ENCODE data around the gene HSPBAP1.

The HSPBAP1 gene

DNA sequence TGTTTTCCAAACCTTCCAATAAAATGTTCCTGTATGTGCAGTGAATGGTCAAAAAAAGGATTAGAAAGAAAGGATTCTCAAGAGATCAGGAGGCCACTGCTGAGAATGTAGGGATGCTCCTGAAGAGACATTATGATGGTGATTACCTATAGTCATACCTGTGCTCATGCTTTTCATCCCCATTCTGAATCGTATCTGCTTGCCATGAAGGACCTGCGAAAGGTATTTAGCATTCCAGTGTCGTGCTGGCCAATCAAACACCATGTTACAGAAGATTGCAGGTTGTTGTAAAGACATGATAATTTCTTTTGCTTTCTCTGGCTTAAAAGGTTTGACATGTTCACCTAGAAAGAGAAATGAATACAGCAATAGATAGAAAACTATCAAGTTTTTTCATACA, 16.1 kb downstream of the HSPBAP1 start:
- H3K4me1 ChIP-seq, result no peaks in the 10 kb centered on the region
- no peaks in the 10 kb centered on the region for H3K27me3 ChIP-seq
- TF ChIP-seq, protein P1, sequence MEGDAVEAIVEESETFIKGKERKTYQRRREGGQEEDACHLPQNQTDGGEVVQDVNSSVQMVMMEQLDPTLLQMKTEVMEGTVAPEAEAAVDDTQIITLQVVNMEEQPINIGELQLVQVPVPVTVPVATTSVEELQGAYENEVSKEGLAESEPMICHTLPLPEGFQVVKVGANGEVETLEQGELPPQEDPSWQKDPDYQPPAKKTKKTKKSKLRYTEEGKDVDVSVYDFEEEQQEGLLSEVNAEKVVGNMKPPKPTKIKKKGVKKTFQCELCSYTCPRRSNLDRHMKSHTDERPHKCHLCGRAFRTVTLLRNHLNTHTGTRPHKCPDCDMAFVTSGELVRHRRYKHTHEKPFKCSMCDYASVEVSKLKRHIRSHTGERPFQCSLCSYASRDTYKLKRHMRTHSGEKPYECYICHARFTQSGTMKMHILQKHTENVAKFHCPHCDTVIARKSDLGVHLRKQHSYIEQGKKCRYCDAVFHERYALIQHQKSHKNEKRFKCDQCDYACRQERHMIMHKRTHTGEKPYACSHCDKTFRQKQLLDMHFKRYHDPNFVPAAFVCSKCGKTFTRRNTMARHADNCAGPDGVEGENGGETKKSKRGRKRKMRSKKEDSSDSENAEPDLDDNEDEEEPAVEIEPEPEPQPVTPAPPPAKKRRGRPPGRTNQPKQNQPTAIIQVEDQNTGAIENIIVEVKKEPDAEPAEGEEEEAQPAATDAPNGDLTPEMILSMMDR (IDR thresholded peaks at IDR 0.05; ENCODE audit: low read depth, low read length), result no peak
- H3K36me3 ChIP-seq, result peaks cover 3% of the 10 kb centered on the region; the same call in 1 of the 2 replicates
- H3K9me3 ChIP-seq, result no peaks in the 10 kb centered on the region
- H3K4me3 ChIP-seq (ENCODE audit: low read depth, low read length), result no peak overlapping the region
- DNase-seq, result no peak

DNA sequence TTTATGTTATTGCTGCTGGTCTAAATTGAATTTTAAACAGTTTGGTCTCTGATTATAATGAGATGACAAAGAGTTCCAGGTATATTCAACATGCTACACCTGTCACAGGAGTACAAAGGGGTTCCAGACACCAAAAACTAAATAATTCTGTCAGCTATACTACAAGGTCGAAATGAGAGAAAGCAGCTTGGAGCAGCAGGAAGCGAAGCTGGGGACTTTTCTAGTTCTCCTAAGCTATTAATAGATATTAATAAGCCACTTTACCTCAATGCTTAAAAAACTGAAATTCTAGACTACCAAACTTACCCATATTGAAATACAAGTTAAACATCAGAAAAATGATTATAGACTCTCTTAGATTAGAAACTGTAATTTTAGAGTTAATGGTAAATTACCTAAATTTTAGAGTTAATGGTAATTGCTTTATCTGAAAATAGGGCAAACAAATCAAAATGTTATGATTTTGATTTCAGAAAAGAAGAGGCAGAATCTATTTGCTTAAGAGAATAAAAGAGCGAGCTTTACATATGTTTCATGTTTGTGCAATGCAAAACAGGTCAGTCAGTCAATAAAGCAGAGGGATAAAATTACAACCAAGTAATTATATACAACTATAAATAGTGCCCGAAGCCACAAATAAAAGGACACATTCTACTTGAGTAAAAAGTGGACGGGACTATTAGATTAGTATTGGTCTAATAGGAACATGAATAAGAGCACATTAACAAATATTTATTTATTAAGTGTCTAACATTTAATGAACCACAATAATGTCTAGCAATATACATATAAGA, 16.8 kb downstream of the HSPBAP1 start:
- no peaks in the 10 kb centered on the region for H3K4me1 ChIP-seq
- H3K27me3 ChIP-seq, result no peaks in the 10 kb centered on the region
- peaks cover 3% of the 10 kb centered on the region; the same call in 1 of the 2 replicates for H3K36me3 ChIP-seq
- TF ChIP-seq, protein P1 (IDR thresholded peaks at IDR 0.05; ENCODE audit: low read depth, low read length), result no peak
- no peaks in the 10 kb centered on the region for H3K9me3 ChIP-seq
- H3K4me3 ChIP-seq (ENCODE audit: low read depth, low read length), result no peak overlapping the region
- no peak for DNase-seq

DNA sequence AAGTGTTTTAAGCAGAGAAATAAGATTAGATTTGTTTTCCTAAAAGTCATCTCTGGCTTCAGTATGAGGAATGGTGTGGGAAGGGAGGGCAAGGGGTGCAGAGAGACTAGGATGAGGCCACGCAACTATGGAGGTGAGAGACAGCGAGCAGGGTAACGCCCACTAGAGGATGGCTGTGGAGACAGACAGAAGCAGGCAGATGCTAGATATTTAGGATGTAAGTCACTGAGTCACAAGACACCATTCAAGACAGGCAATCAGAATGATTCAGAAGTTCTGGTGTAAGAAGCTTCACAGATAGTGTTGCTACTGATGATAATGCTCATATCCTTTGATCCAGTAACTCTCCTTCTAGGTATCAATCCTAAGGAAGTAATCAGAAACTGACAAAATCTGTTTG, 19.1 kb downstream of the HSPBAP1 start:
- Histone ChIP-seq H3K4me1 (no peaks in the 10 kb centered on the region), H3K9me3 (no peaks in the 10 kb centered on the region), H3K4me3 (ENCODE audit: low read depth, low read length) (no peak overlapping the region), H3K27me3 (no peaks in the 10 kb centered on the region), H3K36me3 (peaks cover 3% of the 10 kb centered on the region; the same call in 1 of the 2 replicates)
- no peak for DNase-seq
- TF ChIP-seq, protein P1 (IDR thresholded peaks at IDR 0.05; ENCODE audit: low read depth, low read length), result no peak

DNA sequence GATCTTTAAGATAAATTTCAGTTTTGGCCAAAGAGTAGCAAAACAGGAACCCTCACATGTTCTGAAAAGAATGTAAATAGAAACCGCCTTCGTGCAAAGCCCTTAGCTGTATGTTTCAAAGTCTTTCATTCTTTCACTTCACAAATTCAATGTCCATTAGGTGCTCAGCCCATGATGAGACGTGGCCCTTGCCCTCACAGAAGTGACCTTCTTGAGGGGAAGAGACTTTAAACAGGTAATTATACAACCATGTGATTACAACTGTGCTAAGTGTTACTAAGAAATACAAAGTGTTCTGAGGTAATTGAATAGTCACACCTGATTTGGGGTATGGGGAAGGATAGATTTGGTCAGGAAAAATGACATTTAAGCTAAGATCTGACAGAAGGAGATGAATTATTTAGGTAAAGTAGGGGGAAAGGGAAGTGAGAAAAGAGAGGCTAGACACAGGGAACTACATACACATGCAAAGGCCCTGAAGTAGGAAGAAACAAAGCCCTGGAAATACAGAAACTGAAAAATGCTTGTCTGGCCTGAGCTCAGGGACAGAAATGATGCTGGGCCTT, 19.6 kb downstream of the HSPBAP1 start:
- no peak overlapping the region for H3K4me3 ChIP-seq (ENCODE audit: low read depth, low read length)
- H3K4me1 ChIP-seq, result no peaks in the 10 kb centered on the region
- no peaks in the 10 kb centered on the region for H3K27me3 ChIP-seq
- H3K36me3 ChIP-seq, result peaks cover 3% of the 10 kb centered on the region; the same call in 1 of the 2 replicates
- DNase-seq, result no peak
- TF ChIP-seq, protein P1 (IDR thresholded peaks at IDR 0.05; ENCODE audit: low read depth, low read length), result no peak
- H3K9me3 ChIP-seq, result no peaks in the 10 kb centered on the region

DNA sequence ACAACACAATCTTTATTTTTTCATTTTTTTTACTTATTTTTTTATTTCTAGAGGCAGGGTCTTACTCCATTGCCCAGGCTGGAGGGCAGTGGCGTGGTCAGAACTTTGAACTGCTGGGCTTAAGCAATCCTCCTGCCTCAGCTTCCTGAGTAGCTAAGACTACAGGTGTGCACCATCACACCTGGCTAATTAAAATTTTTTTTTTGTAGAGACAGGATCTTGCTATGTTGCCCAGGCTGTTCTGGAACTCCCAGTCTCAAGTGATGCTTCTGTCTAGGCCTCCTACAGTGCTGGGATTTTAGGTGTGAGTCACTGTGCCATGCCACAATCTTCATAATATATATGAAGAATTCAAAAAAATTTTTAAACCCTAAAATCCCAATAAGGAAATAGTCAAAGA, 20.8 kb downstream of the HSPBAP1 start:
- Histone ChIP-seq H3K36me3 (peaks cover 3% of the 10 kb centered on the region; the same call in 1 of the 2 replicates), H3K9me3 (no peaks in the 10 kb centered on the region), H3K4me3 (ENCODE audit: low read depth, low read length) (no peak overlapping the region), H3K27me3 (no peaks in the 10 kb centered on the region), H3K4me1 (no peaks in the 10 kb centered on the region)
- TF ChIP-seq, protein P1 (IDR thresholded peaks at IDR 0.05; ENCODE audit: low read depth, low read length), result no peak
- no peak for DNase-seq

Data from BE2C (cell line).